Liver (tissue), 9 donors: Measurements from ENCODE around the gene FUT2. TPM values are rescaled to one million over a fixed set of nuclear protein-coding genes. Genes with fewer than 3 reads are reported as not detected.

Experiments used
- DNase-seq: peaks from one replicate; pipeline ENCODE4 v3.0.0-alpha.2; 2017; ENCODE audit warnings: low spot score
- H3K27ac ChIP-seq, 2 donors: one replicate each; pipeline ENCODE4 v1.7.0; 2013; ENCODE audit warnings: inconsistent platforms in 2 of 2, low read length in 2 of 2, control low read depth in 1 of 2, low read depth in 1 of 2, mild to moderate bottlenecking in 1 of 2
- H3K27me3 ChIP-seq, 4 donors: one replicate each; pipeline versions ENCODE4 v1.6.1 to v1.7.0; 2013; ENCODE audit warnings: low read length in 3 of 4, inconsistent platforms in 1 of 4, mild to moderate bottlenecking in 1 of 4, moderate library complexity in 1 of 4; ENCODE audit not compliant: control insufficient read depth in 4 of 4, insufficient read depth in 4 of 4
- H3K36me3 ChIP-seq, 4 donors: one replicate each; pipeline versions ENCODE4 v1.6.1 to v1.7.0; 2013; ENCODE audit warnings: low read length in 3 of 4, mild to moderate bottlenecking in 3 of 4, low read depth in 1 of 4, moderate library complexity in 1 of 4; ENCODE audit not compliant: control insufficient read depth in 4 of 4, insufficient read depth in 3 of 4
- H3K4me1 ChIP-seq, 4 donors: one replicate each; pipeline versions ENCODE4 v1.6.1 to v1.7.0; 2013; ENCODE audit warnings: low read length in 3 of 4, mild to moderate bottlenecking in 3 of 4, moderate library complexity in 1 of 4; ENCODE audit not compliant: control insufficient read depth in 4 of 4, insufficient read depth in 4 of 4
- H3K4me3 ChIP-seq, 3 donors: one replicate each; pipeline versions ENCODE4 v1.6.1 to v1.7.0; 2013; ENCODE audit warnings: low read length in 3 of 3, control low read depth in 1 of 3, low read depth in 1 of 3, mild to moderate bottlenecking in 1 of 3
- H3K9ac ChIP-seq, 2 donors: one replicate each; pipeline ENCODE4 v1.7.0; 2013; ENCODE audit warnings: low read length in 2 of 2, mild to moderate bottlenecking in 2 of 2, moderate library complexity in 2 of 2, control low read depth in 1 of 2, low read depth in 1 of 2
- H3K9me3 ChIP-seq, 4 donors: one replicate each; pipeline versions ENCODE4 v1.6.1 to v1.7.0; 2013; ENCODE audit warnings: low read length in 3 of 4; ENCODE audit not compliant: control insufficient read depth in 4 of 4
- CTCF ChIP-seq: fragments of 150-350 bp; IDR thresholded peaks from 2 replicates; pipeline ENCODE4 v1.5.1; 2017; ENCODE audit warnings: improper control_type of control experiment, low read depth, low read length; ENCODE audit not compliant: missing input control
- EGR1 ChIP-seq, 2 donors: IDR thresholded peaks; 2 replicates each; pipeline ENCODE4 v1.6.1; 2016 to 2018; ENCODE audit warnings: antibody characterized with exemption in 2 of 2, low read depth in 2 of 2
- FOXA1 ChIP-seq: IDR thresholded peaks from 2 replicates; pipeline ENCODE4 v1.6.1; 2016; ENCODE audit warnings: antibody characterized with exemption
- FOXA2 ChIP-seq: IDR thresholded peaks from 2 replicates; pipeline ENCODE4 v1.6.1; 2016; ENCODE audit warnings: antibody characterized with exemption
- GABPA ChIP-seq, 2 donors: IDR thresholded peaks in 1 of 2; conservative IDR thresholded peaks in 1 of 2; 2 replicates each; pipeline ENCODE4 v1.6.1; 2016; ENCODE audit warnings: antibody characterized with exemption in 2 of 2, mild to moderate bottlenecking in 1 of 2, moderate library complexity in 1 of 2
- HNF4A ChIP-seq, 2 donors: conservative IDR thresholded peaks; 2 replicates each; pipeline ENCODE4 v1.6.1; 2016; ENCODE audit warnings: antibody characterized with exemption in 2 of 2, mild to moderate bottlenecking in 2 of 2
- HNF4G ChIP-seq: IDR thresholded peaks from 2 replicates; pipeline ENCODE4 v1.6.1; 2016; ENCODE audit warnings: antibody characterized with exemption
- JUND ChIP-seq, 2 donors: IDR thresholded peaks; 2 replicates each; pipeline ENCODE4 v1.6.1; 2016; ENCODE audit warnings: antibody characterized with exemption in 2 of 2
- MAX ChIP-seq: IDR thresholded peaks from 2 replicates; pipeline ENCODE4 v1.6.1; 2016; ENCODE audit warnings: antibody characterized with exemption
- NR2F2 ChIP-seq: IDR thresholded peaks from 2 replicates; pipeline ENCODE4 v1.6.1; 2016; ENCODE audit warnings: antibody characterized with exemption
- RAD21 ChIP-seq, 2 donors: IDR thresholded peaks; 2 replicates each; pipeline ENCODE4 v1.6.1; 2016; ENCODE audit warnings: antibody characterized with exemption in 2 of 2, mild to moderate bottlenecking in 2 of 2
- RXRA ChIP-seq, 2 donors: IDR thresholded peaks; 2 replicates each; pipeline ENCODE4 v1.6.1; 2017 to 2018; ENCODE audit warnings: antibody characterized with exemption in 2 of 2, mild to moderate bottlenecking in 1 of 2
- SP1 ChIP-seq: IDR thresholded peaks from 2 replicates; pipeline ENCODE4 v1.6.1; 2018; ENCODE audit warnings: antibody characterized with exemption, mild to moderate bottlenecking
- TAF1 ChIP-seq: conservative IDR thresholded peaks from 2 replicates; pipeline ENCODE4 v1.6.1; 2016; ENCODE audit warnings: antibody characterized with exemption, mild to moderate bottlenecking
- YY1 ChIP-seq: IDR thresholded peaks from 2 replicates; pipeline ENCODE4 v1.6.1; 2016; ENCODE audit warnings: antibody characterized with exemption, mild to moderate bottlenecking
- WGBS: extraction: QIAGEN DNeasy Blood & Tissue Kit; methylation state at CpG from one replicate; pipeline ENCODE4 v1.1.7; 2013; 5-methylcytosine and 5-hydroxymethylcytosine counted together
- polyA plus RNA-seq, 2 donors: library from polyadenylated mRNA; stranded (reverse) in 1 of 2; unstranded in 1 of 2; fragments of 200-250 nt in 1 of 2; fragments of >200 nt in 1 of 2; fragmentation: Nextera tagmentation in 1 of 2; extraction: Ambion mirVana in 1 of 2; gene quantifications; one replicate each; pipeline versions ENCODE4 v1.2.1 to v1.2.3, GENCODE V29; 2013 to 2015
- total RNA-seq, 2 donors: library from RNA; depleted of rRNA; stranded (reverse); fragments of >200 nt; gene quantifications; one replicate each; pipeline ENCODE4 v1.2.3, GENCODE V29; 2014
- TF ChIP-seq, protein P1 (sequence below): IDR thresholded peaks from 2 replicates; pipeline ENCODE4 v1.6.1; 2016; ENCODE audit warnings: antibody characterized with exemption, mild to moderate bottlenecking
- TF ChIP-seq, protein P2 (sequence below): IDR thresholded peaks from 2 replicates; pipeline ENCODE4 v1.6.1; 2016; ENCODE audit warnings: antibody characterized with exemption
- TF ChIP-seq, protein P3 (sequence below): IDR thresholded peaks from 2 replicates; pipeline ENCODE4 v1.6.1; 2016; ENCODE audit warnings: antibody characterized with exemption
- donor health status: healthy.
- donor health status: healthy.
- donor health status: healthy.
- donor health status: healthy.
- donor health status: healthy.

The FUT2 gene
- total and polyA plus RNA-seq, 4 donors: 0.02 to 0.38 (median 0.05) TPM; not detected in 1

DNA sequence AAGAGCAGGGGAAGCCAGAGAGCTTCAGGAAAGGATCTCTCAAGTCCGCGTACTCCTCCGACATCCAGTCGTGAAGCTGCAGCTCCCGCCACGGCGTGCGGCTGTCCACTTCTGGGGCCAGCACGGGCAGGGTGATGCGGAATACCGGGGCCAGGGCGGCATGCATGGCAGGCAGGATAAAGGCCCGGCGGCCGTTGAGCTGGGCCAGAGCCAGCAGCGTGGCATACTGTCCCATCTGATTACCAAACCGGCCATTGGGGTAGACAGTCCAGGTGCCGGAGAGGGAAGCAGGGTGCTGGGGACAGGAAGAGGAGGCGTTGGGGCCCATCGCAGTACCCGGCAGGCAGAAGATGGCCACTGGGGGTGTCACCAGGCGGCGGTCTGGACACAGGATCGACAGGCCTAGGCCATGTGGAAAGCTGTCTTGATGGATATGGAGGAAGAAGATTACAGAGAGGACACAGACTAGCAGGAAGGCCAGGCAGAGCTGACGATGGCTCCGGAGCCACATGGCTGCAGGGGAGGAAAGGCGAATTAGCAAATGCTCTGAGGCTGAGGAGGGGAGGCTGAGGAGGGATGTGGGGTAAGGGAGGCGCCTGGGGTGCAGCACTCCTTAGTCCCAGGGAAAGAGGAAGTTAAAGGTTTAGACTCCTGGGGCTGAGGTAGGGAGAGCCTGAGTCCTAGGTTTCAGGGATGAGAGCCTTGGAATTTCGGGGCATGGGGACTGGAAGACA, 55.2 kb downstream of the FUT2 start:
- H3K9ac ChIP-seq: no peak overlapping the region
- peaks cover 0 to 15% (median 10%) of the 10 kb centered on the region in 4 donors for H3K4me1 ChIP-seq
- no peaks in the 10 kb centered on the region for H3K36me3 ChIP-seq
- no peak overlapping the region for H3K27ac ChIP-seq
- WGBS: 92% methylated on average over 29 of the region's 29 CpGs
- TF ChIP-seq GABPA (IDR thresholded peaks at IDR 0.05 in 1 of 2, conservative IDR thresholded peaks at IDR 0.05 in 1 of 2) (no peak), SP1 (no peak), RXRA (IDR thresholded peaks at IDR 0.05) (no peak), FOXA2 (no peak), FOXA1 (no peak), EGR1 (IDR thresholded peaks at IDR 0.05; ENCODE audit: low read depth in 2 of 2) (no peak), MAX (no peak), NR2F2 (no peak), HNF4A (conservative IDR thresholded peaks at IDR 0.05) (no peak), RAD21 (IDR thresholded peaks at IDR 0.05) (no peak), TAF1 (no peak), CTCF (no peak), YY1 (no peak), JUND (IDR thresholded peaks at IDR 0.05) (no peak), HNF4G (no peak)
- TF ChIP-seq, protein P1, sequence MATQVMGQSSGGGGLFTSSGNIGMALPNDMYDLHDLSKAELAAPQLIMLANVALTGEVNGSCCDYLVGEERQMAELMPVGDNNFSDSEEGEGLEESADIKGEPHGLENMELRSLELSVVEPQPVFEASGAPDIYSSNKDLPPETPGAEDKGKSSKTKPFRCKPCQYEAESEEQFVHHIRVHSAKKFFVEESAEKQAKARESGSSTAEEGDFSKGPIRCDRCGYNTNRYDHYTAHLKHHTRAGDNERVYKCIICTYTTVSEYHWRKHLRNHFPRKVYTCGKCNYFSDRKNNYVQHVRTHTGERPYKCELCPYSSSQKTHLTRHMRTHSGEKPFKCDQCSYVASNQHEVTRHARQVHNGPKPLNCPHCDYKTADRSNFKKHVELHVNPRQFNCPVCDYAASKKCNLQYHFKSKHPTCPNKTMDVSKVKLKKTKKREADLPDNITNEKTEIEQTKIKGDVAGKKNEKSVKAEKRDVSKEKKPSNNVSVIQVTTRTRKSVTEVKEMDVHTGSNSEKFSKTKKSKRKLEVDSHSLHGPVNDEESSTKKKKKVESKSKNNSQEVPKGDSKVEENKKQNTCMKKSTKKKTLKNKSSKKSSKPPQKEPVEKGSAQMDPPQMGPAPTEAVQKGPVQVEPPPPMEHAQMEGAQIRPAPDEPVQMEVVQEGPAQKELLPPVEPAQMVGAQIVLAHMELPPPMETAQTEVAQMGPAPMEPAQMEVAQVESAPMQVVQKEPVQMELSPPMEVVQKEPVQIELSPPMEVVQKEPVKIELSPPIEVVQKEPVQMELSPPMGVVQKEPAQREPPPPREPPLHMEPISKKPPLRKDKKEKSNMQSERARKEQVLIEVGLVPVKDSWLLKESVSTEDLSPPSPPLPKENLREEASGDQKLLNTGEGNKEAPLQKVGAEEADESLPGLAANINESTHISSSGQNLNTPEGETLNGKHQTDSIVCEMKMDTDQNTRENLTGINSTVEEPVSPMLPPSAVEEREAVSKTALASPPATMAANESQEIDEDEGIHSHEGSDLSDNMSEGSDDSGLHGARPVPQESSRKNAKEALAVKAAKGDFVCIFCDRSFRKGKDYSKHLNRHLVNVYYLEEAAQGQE: no peak
- TF ChIP-seq, protein P2, sequence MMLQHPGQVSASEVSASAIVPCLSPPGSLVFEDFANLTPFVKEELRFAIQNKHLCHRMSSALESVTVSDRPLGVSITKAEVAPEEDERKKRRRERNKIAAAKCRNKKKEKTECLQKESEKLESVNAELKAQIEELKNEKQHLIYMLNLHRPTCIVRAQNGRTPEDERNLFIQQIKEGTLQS: no peak
- TF ChIP-seq, protein P3, sequence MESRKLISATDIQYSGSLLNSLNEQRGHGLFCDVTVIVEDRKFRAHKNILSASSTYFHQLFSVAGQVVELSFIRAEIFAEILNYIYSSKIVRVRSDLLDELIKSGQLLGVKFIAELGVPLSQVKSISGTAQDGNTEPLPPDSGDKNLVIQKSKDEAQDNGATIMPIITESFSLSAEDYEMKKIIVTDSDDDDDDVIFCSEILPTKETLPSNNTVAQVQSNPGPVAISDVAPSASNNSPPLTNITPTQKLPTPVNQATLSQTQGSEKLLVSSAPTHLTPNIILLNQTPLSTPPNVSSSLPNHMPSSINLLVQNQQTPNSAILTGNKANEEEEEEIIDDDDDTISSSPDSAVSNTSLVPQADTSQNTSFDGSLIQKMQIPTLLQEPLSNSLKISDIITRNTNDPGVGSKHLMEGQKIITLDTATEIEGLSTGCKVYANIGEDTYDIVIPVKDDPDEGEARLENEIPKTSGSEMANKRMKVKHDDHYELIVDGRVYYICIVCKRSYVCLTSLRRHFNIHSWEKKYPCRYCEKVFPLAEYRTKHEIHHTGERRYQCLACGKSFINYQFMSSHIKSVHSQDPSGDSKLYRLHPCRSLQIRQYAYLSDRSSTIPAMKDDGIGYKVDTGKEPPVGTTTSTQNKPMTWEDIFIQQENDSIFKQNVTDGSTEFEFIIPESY: no peak
- no peaks in the 10 kb centered on the region for H3K9me3 ChIP-seq
- no peak overlapping the region for H3K4me3 ChIP-seq
- H3K27me3 ChIP-seq: no peaks in the 10 kb centered on the region
- no peak for DNase-seq
